NOMO-1 treated with dmso at 0.1 percent for 144 hours (cell line): ENCODE measurements around the gene EIF3B.
A peak's percentile ranks its signal among the peaks of the same experiment; 100 is the strongest.
"Not testable (repeated sequence)": the region's sequence is repeated elsewhere in the genome, so short reads cannot be mapped to it uniquely, and the experiment has no call there.

Experiments
- DNase-seq: peaks from one replicate; lab custom pipeline; 2025; ENCODE audit not compliant: unreplicated experiment; lab: John Stamatoyannopoulos, UW

The EIF3B gene

DNA sequence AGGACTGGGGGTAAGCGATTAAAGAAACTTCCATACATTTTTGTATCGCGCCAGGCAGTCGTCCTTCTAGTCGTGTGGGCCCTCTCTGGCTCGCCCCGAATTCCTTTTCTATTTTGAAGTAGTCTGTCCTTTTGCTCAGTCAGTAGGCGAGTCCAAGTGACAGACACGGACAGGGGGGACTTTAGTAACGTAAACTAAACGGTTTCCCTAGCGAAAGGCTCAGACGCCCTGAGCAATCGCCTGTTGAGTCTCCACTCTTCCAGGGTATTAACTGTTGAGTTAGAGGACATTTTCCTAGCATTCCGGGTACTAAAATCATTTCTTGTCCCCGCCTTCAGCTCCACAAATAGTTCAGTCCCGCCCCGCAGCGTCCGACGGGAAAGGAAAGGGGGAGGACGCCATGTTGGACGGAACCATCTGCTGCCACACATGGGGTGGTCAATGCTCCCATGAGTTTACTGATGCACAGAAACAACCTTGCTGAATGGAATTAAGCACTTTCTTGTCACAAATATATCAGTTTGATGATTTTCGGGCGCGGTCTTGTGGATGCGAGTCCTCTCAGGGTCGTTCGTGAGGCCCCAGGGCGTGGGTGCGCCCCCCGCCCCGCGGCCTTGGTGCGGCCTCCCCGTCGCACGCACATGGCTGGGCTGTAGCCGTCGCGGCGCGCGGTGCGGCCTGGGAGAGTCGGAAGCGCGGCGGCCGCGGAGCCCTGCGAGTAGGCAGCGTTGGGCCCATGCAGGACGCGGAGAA, at the start of gene EIF3B:
EIF3B (plus strand) TSS at position 642 of the 753 bp plus-strand sequence; CDS start at position 737, 95 bp downstream.
- DNase-seq: peak; percentile 73

- not testable (repeated sequence) for DNase-seq
Measured at GRCh38 chr7:2305258-2305657, 49.4 kb upstream of the EIF3B start.

DNA sequence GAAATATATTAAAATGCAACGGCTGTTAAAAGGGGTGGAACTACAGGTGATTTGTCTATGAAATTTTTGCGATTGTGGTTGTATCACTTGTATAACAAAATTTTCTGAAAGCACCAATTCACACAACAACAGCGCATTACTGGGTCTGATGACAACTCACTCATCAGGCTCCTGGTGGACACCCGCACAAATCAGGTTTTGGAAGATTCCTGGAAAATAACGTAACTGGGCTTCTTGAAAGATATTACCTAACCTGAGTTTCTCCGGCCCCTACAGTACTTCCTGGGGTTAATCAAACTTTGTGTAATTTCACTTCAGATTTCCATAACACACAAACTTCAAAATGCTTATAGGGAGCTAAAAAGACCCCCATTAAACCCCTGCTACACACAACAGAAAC, 47.9 kb upstream of the EIF3B start:
- DNase-seq: no peak

- DNase-seq: peak; percentile 41
Measured at GRCh38 chr7:2307690-2308107, 46.9 kb upstream of the EIF3B start.

DNA sequence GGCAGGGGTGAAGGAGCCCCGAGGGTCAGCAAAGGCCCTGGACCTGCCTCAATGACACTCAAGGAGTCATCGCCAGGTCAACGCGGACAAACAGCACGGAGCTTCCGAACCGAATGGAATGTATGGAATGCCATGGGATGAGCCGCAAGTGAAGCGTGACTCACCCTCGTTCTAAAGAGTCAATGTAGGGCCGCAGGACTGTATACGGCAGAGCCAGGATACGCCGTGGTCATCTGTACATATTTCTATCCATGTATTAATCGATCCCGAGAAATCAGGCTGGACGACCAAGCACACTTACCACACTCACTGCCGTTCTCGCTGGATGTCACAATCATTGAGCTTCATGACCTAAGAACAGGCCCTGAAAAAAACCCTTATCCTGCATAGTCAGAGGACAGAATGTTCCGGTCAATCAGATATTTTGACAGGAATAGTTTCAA, 44.7 kb upstream of the EIF3B start:
- no peak for DNase-seq

DNA sequence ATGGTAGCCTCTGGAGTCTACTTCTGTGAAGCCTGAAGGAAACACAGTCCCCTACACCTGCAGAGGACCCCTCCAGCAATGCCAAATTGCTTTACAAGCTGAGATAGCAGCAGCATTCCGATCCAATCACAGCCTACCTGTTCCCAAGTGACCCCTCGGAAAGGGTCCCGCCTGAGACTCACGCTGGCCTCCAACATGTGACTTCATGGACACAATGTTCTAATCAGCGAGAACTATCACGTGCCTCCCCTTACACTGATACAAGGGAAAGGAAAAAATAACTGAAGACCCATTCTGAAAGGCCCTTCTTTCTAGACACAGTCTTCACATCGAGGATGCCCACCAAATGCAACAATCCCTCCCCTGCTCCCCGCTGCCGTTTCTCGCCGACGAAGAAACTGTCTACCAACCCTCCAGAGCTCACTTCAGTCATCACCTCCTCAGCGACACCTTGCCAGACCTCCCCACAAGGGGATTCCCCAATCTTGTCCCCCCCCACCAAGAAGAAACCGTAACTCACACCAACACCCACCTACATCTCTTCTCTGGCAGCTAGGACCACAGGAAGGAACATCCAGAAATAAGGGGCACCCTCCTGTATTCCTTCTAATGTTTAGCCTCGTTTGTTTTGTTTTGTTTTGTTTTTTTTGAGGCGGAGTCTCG, 42.2 kb upstream of the EIF3B start:
- no peak for DNase-seq

- DNase-seq: no peak
Measured at GRCh38 chr7:2313450-2314208, 41.0 kb upstream of the EIF3B start.

GRCh38 chr7:2314209-2314955, 40.2 kb upstream of the EIF3B start, which contains the start of gene SNX8:
TSS of gene SNX8 (minus strand) at chr7:2314441. CDS start at chr7:2314421, 20 bp downstream.
- peak; percentile 77 for DNase-seq

DNA sequence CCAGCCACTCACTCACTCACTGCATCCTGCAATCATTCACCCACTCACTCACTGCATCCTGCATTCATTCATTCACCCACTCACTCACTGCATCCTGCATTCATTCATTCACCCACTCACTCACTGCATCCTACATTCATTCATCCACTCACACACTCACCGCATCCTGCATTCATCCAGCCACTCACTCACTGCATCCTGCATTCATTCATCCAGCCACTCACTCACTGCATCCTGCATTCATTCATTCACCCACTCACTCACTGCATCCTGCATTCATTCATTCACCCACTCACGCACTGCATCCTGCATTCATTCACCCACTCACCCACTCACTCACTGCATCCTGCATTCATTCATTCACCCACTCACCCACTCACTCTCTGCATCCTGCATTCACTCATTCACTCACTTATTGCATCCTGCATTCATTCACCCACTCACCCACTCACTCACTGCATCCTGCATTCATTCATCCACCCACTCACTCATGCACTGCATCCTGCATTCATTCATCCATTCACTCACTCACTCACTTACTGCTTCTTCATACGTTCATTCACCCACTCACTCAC, 39.6 kb upstream of the EIF3B start:
- DNase-seq: not testable (repeated sequence)

DNA sequence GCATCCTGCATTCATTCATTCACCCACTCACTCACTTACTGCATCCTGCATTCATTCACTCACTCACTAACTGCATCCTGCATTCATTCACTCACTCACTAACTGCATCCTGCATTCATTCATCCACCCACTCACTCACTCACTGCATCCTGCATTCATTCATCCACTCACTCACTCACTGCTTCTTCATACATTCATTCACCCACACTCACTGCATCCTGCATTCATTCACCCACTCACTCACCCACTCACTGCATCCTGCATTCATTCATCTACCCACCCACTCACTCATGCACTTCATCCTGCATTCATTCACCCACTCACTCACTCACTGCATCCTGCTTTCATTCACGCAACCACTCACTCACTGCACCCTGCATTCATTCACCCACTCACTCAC, 38.8 kb upstream of the EIF3B start:
- no peak for DNase-seq

DNA sequence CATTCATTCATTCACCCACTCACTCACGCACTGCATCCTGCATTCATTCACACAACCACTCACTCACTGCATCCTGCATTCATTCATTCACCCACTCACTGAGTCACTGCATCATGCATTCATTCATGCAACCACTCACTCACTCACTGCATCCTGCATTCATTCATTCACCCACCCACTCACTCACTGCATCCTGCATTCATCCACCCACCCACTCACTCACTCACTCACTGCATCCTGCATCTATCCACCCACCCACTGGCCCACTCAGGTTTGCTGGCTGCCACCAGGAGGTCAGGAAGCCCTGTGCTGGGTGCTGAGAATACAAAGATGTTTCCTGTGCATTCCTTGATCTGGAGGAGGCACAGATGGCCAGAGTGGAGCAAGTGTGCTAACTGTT, 38.0 kb upstream of the EIF3B start:
- no peak for DNase-seq

DNA sequence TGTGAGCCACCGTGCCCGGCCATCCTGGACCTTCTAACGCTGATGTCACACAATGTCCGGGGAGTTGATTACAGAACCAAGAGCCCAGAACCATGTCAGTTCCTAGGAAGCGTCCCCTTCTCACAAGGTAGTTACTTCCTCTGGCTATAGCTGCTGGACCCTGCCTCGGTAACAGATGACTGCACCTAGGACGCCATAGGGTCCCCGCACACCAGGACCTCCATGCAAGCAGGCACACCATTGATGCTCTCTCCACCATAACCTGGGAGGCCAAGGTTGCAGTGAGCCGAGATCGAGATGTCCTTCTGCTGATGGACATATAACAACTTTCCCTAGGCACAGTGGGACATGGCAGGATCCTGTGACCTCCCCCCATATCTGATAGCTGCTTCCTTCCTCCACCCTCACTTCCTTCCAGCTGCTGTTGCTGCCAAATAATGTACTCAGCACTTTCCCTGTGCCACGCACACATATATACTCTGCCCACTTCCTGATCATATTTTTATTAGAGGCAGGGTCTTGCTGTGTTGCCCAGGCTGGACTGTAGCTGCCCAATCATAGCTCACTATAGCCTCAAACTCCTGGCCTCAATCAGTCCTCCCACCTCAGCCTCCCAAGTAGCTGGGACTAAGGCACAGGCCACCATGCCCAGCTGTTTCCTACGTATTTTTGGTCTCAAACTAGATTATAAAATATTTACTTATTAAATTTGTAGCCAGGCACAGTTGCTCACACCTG, 36.9 kb upstream of the EIF3B start:
- DNase-seq: no peak

GRCh38 chr7:2321020-2321419, 33.6 kb upstream of the EIF3B start:
- no peak for DNase-seq

GRCh38 chr7:2325162-2325561, 29.5 kb upstream of the EIF3B start:
- DNase-seq: no peak

GRCh38 chr7:2326951-2327350, 27.7 kb upstream of the EIF3B start:
- no peak for DNase-seq

DNA sequence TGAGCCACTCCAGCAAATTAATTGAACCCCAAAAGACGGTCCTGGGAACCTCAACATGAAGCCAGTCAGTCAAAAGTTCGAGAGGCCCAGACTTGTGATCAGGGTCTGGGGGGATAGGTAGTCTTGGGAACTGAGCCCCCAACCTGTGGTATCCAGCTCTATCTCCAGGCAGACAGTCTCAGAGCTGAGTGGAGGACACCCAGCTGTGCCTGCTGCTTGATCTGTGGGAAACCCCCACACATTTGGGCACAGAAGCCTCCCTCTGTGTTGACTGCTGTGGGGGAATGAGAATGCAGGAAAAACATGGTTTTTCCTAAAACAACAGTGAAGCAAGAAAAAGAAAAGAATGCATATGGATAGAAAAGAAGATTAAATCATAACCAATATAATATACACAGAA, 24.1 kb upstream of the EIF3B start:
- no peak for DNase-seq

DNA sequence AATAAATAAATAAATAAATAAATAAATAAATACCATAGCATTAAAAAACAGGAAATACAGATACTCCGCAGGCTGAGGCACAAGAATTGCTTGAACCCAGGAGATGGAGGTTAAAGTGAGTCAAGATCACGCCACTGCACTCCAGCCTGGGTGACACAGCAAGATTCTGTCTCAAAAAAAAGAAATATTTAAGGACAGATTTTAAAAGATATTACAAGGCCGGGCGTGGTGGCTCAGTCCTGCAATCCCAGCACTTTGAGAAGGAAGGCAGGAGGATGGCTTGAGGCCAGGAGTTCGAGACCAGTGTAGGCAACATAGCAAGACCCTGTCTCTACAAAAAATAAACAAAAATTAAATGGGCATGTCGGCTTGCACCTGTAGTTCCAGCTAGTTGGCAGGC, 22.9 kb upstream of the EIF3B start:
- no peak for DNase-seq

DNA sequence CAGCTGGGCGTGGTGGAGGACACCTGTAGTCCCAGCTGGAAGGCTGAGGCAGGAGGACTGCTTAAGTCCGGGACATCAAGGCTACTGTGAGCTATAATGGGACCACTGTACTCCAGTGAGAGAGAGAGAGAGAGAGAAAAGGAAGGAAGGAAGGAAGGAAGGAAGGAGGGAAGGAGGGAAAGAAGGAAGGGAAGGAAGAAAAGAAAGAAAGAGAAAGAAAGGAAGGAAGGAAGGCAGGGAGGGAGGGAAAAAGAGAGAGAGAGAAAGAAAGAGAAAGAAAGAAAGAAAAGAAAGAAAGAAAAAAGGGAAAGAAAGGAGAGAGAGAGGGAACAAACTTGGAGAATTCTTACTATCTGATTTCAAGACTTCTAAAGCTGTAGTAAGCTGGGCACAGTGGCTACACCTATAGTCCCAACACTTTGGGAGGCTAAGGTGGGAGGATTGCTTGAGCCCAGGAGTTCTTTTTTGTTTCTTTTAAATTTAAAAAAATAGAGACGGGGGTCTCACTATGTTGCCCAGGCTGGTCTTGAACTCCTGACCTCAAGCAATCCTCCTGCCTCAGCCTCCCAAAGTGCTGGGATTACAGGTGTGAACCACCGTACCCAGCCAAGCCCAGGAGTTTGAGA, 21.9 kb upstream of the EIF3B start:
- not testable (repeated sequence) for DNase-seq

- no peak for DNase-seq
Measured at GRCh38 chr7:2336626-2337299, 17.9 kb upstream of the EIF3B start.
